Endothelial cell of umbilical vein (primary cell): Measurements from ENCODE around the gene ING2.

Source experiments
- EZH2 ChIP-seq: IDR thresholded peaks from 2 replicates; pipeline ENCODE4 v1.6.1; 2012; ENCODE audit warnings: borderline replicate concordance, low read depth, mild to moderate bottlenecking, moderate library complexity, low read length, inconsistent platforms; ENCODE audit not compliant: severe bottlenecking
- FOS ChIP-seq: IDR thresholded peaks from 2 replicates; pipeline ENCODE4 v1.6.1; 2011; ENCODE audit warnings: mild to moderate bottlenecking, low read length, moderate library complexity, borderline replicate concordance; ENCODE audit not compliant: insufficient read depth
- GATA2 ChIP-seq: IDR thresholded peaks from 2 replicates; pipeline ENCODE4 v1.7.0; 2011; ENCODE audit warnings: low read depth, mild to moderate bottlenecking, moderate library complexity, mixed read lengths, low read length; ENCODE audit not compliant: insufficient read length, insufficient read depth
- JUN ChIP-seq: IDR thresholded peaks from 2 replicates; pipeline ENCODE4 v1.6.1; 2011; ENCODE audit warnings: borderline replicate concordance, low read depth; ENCODE audit not compliant: insufficient read length, insufficient read depth
- MYC ChIP-seq: IDR thresholded peaks from one replicate; pipeline ENCODE4 v1.6.1; 2011; ENCODE audit warnings: mild to moderate bottlenecking, low read depth, low read length
- POLR2A ChIP-seq: IDR thresholded peaks from 2 replicates; pipeline ENCODE4 v1.6.1; 2012; ENCODE audit warnings: low read depth, mild to moderate bottlenecking, control low read depth, low read length
- POLR2AphosphoS5 ChIP-seq: IDR thresholded peaks from 2 replicates; pipeline ENCODE4 v1.6.1; 2012; ENCODE audit warnings: low read depth, mild to moderate bottlenecking, control low read depth, low read length, moderate library complexity; ENCODE audit not compliant: insufficient read depth
- TF ChIP-seq, protein P1 (sequence below), 2 donors: IDR thresholded peaks; 1 replicate in 1 of 2; 2 replicates in 1 of 2; pipeline ENCODE4 v1.5.1; 2011; ENCODE audit warnings: low read length in 2 of 2, mild to moderate bottlenecking in 2 of 2, moderate library complexity in 2 of 2, control low read depth in 1 of 2, inconsistent platforms in 1 of 2, low read depth in 1 of 2; ENCODE audit not compliant: insufficient read depth in 1 of 2; ENCODE audit errors: extremely low read depth in 1 of 2

GRCh38 chr4:183495184-183495583, 9.7 kb upstream of the ING2 start:
- TF ChIP-seq, protein P1, sequence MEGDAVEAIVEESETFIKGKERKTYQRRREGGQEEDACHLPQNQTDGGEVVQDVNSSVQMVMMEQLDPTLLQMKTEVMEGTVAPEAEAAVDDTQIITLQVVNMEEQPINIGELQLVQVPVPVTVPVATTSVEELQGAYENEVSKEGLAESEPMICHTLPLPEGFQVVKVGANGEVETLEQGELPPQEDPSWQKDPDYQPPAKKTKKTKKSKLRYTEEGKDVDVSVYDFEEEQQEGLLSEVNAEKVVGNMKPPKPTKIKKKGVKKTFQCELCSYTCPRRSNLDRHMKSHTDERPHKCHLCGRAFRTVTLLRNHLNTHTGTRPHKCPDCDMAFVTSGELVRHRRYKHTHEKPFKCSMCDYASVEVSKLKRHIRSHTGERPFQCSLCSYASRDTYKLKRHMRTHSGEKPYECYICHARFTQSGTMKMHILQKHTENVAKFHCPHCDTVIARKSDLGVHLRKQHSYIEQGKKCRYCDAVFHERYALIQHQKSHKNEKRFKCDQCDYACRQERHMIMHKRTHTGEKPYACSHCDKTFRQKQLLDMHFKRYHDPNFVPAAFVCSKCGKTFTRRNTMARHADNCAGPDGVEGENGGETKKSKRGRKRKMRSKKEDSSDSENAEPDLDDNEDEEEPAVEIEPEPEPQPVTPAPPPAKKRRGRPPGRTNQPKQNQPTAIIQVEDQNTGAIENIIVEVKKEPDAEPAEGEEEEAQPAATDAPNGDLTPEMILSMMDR (IDR thresholded peaks at IDR 0.05; ENCODE audit: extremely low read depth in 1 of 2, insufficient read depth in 1 of 2, low read depth in 1 of 2, low read length in 2 of 2) = no peak
- TF ChIP-seq POLR2A = no peak
- no peak for TF ChIP-seq EZH2
- TF ChIP-seq POLR2AphosphoS5 = no peak
- TF ChIP-seq FOS = no peak
- TF ChIP-seq MYC = no peak
- no peak for TF ChIP-seq JUN
- no peak for TF ChIP-seq GATA2
